Omental fat pad (tissue), 4 donors: ENCODE results near the gene TSPAN14. TPM values are rescaled to one million over a fixed set of nuclear protein-coding genes. Genes with fewer than 3 reads are reported as not detected.

Experiments
- ATAC-seq: fragments of 150-250 bp; one replicate; pipeline ENCODE4 v1.9.1; 2016; ENCODE audit warnings: mild to moderate bottlenecking, moderate library complexity; ENCODE audit not compliant: low FRiP score
- DNase-seq: peaks from one replicate; pipeline ENCODE4 v3.0.0-alpha.2; 2019; ENCODE audit warnings: low spot score
- CTCF ChIP-seq, 3 donors: fragments of 450-650 bp; IDR thresholded peaks; one replicate each; pipeline ENCODE4 v1.5.1; 2016 to 2017; ENCODE audit warnings: antibody characterized with exemption in 3 of 3, mild to moderate bottlenecking in 3 of 3, moderate library complexity in 2 of 3
- total RNA-seq, 4 donors: library from RNA; depleted of rRNA; stranded (reverse); fragments of >200 nt; gene quantifications; one replicate each; pipeline ENCODE4 v1.1.0, GENCODE V29; 2016

Gene TSPAN14
- total RNA-seq, 4 donors from 2014 or later = 42.4 to 114 (median 91.6) TPM

GRCh38 chr10:80485946-80486764, 32.0 kb downstream of the TSPAN14 start:
- ATAC-seq = no peak
- no peak for DNase-seq
- TF ChIP-seq CTCF (IDR thresholded peaks at IDR 0.05) = no peak

- ATAC-seq (no peak), DNase-seq (no peak)
- no peak for TF ChIP-seq CTCF (IDR thresholded peaks at IDR 0.05)
Observed at GRCh38 chr10:80486785-80487420, 32.8 kb downstream of the TSPAN14 start.

GRCh38 chr10:80487421-80487785, 33.3 kb downstream of the TSPAN14 start:
- DNase-seq = no peak
- TF ChIP-seq CTCF (IDR thresholded peaks at IDR 0.05) = no peak
- ATAC-seq = no peak

GRCh38 chr10:80487791-80488538, 33.9 kb downstream of the TSPAN14 start:
- ATAC-seq (no peak), DNase-seq (no peak)
- no peak for TF ChIP-seq CTCF (IDR thresholded peaks at IDR 0.05)

GRCh38 chr10:80488539-80489066, 34.5 kb downstream of the TSPAN14 start:
- no peak for ATAC-seq
- no peak for TF ChIP-seq CTCF (IDR thresholded peaks at IDR 0.05)
- no peak for DNase-seq

- DNase-seq (no peak), ATAC-seq (no peak)
- TF ChIP-seq CTCF (IDR thresholded peaks at IDR 0.05) = no peak
Observed at GRCh38 chr10:80489371-80490112, 35.4 kb downstream of the TSPAN14 start.
